Measurements from ENCODE around the gene CHRDL1. TPM values are rescaled to one million over a fixed set of nuclear protein-coding genes. Genes with fewer than 3 reads are reported as not detected.

Gene CHRDL1
- total and polyA plus RNA-seq, 2 donors (not counting 1 experiment from before 2014, with no cell fraction given), result 4.5 to 10.1 TPM

DNA sequence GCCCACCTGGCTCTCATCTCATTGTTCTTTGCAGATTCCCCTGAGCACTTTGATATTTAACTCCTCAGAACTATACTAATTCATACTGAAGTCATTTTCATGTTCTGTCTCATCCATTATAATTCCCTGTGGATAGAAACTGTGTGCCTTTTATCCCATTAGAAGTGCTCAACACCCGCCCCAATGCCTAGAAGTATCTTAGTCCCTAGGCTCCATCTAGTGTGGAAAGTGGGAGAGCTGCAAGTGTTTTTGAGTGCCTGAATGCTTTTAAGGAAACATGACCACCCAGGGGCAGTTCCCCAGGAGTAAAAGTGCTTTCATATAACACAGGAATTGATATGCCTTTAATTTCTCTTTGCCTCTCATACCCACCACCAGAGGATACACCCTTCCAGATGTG is 117.0 kb downstream of the CHRDL1 start:
- Histone ChIP-seq H3K4me2 (ENCODE audit: extremely low read depth, insufficient read depth, low read length) (no peak overlapping the region), H3K4me1 (ENCODE audit: control insufficient read depth, extremely low read depth, insufficient read depth, low read length) (no peaks in the 10 kb centered on the region), H3K4me3 (replicated peaks in 1 of 4; ENCODE audit: control extremely low read depth in 1 of 4, insufficient read depth in 1 of 4, low read depth in 3 of 4, low read length in 4 of 4) (no peak overlapping the region), H3K27me3 (ENCODE audit: control insufficient read depth, insufficient read depth, low read length) (peaks cover 2% of the 10 kb centered on the region), H2AFZ (ENCODE audit: low read length) (no peak overlapping the region), H3K9ac (ENCODE audit: insufficient read depth, low read length) (no peak overlapping the region), H3K79me2 (ENCODE audit: control insufficient read depth, insufficient read depth, low read length) (no peaks in the 10 kb centered on the region), H4K20me1 (ENCODE audit: control insufficient read depth, extremely low read depth, insufficient read depth, low read length) (no peaks in the 10 kb centered on the region), H3K9me3 (ENCODE audit: control insufficient read depth, insufficient read depth, low read depth, low read length) (no peaks in the 10 kb centered on the region), H3K27ac (ENCODE audit: insufficient read depth, low read length) (no peak overlapping the region), H3K36me3 (ENCODE audit: control insufficient read depth, insufficient read depth, low read length) (no peaks in the 10 kb centered on the region)
- TF ChIP-seq, protein P1, sequence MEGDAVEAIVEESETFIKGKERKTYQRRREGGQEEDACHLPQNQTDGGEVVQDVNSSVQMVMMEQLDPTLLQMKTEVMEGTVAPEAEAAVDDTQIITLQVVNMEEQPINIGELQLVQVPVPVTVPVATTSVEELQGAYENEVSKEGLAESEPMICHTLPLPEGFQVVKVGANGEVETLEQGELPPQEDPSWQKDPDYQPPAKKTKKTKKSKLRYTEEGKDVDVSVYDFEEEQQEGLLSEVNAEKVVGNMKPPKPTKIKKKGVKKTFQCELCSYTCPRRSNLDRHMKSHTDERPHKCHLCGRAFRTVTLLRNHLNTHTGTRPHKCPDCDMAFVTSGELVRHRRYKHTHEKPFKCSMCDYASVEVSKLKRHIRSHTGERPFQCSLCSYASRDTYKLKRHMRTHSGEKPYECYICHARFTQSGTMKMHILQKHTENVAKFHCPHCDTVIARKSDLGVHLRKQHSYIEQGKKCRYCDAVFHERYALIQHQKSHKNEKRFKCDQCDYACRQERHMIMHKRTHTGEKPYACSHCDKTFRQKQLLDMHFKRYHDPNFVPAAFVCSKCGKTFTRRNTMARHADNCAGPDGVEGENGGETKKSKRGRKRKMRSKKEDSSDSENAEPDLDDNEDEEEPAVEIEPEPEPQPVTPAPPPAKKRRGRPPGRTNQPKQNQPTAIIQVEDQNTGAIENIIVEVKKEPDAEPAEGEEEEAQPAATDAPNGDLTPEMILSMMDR (conservative IDR thresholded peaks at IDR 0.05 in 1 of 2, IDR thresholded peaks at IDR 0.05 in 1 of 2; ENCODE audit: low read depth in 1 of 2, low read length in 2 of 2), result no peak
- TF ChIP-seq EZH2 (IDR thresholded peaks at IDR 0.05; ENCODE audit: low read length, missing control alignments), result no peak
- no peak for DNase-seq (ENCODE audit: low read depth in 2 of 2)

DNA sequence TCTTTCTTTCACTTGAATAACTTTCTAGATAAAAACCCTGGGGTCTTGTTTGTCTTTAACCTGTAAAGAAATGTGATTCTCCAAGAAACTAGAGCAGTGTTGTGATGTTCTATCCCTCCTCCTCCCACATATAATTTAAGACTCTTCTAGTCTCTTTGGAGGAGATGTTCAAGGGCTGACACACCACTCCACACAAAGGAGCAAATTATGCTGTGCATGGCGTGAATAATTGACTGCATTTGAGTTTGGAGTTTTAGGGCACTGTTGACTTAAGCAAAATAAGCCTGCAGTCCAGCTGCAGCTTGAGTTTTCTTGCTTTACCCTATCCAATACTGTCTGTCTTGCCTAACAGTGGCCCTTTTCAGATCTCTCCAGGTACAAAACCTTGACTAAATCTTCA is 119.7 kb downstream of the CHRDL1 start:
- Histone ChIP-seq H3K4me1 (ENCODE audit: control insufficient read depth, extremely low read depth, insufficient read depth, low read length) (no peaks in the 10 kb centered on the region), H3K4me3 (replicated peaks in 1 of 4; ENCODE audit: control extremely low read depth in 1 of 4, insufficient read depth in 1 of 4, low read depth in 3 of 4, low read length in 4 of 4) (no peak overlapping the region), H3K36me3 (ENCODE audit: control insufficient read depth, insufficient read depth, low read length) (no peaks in the 10 kb centered on the region), H4K20me1 (ENCODE audit: control insufficient read depth, extremely low read depth, insufficient read depth, low read length) (no peaks in the 10 kb centered on the region), H3K9me3 (ENCODE audit: control insufficient read depth, insufficient read depth, low read depth, low read length) (no peaks in the 10 kb centered on the region), H3K79me2 (ENCODE audit: control insufficient read depth, insufficient read depth, low read length) (no peaks in the 10 kb centered on the region), H3K27me3 (ENCODE audit: control insufficient read depth, insufficient read depth, low read length) (peaks cover 2% of the 10 kb centered on the region), H3K27ac (ENCODE audit: insufficient read depth, low read length) (no peak overlapping the region), H3K4me2 (ENCODE audit: extremely low read depth, insufficient read depth, low read length) (no peak overlapping the region), H2AFZ (ENCODE audit: low read length) (no peak overlapping the region), H3K9ac (ENCODE audit: insufficient read depth, low read length) (no peak overlapping the region)
- no peak for TF ChIP-seq EZH2 (IDR thresholded peaks at IDR 0.05; ENCODE audit: low read length, missing control alignments)
- TF ChIP-seq, protein P1 (conservative IDR thresholded peaks at IDR 0.05 in 1 of 2, IDR thresholded peaks at IDR 0.05 in 1 of 2; ENCODE audit: low read depth in 1 of 2, low read length in 2 of 2), result no peak
- DNase-seq (ENCODE audit: low read depth in 2 of 2), result no peak

DNA sequence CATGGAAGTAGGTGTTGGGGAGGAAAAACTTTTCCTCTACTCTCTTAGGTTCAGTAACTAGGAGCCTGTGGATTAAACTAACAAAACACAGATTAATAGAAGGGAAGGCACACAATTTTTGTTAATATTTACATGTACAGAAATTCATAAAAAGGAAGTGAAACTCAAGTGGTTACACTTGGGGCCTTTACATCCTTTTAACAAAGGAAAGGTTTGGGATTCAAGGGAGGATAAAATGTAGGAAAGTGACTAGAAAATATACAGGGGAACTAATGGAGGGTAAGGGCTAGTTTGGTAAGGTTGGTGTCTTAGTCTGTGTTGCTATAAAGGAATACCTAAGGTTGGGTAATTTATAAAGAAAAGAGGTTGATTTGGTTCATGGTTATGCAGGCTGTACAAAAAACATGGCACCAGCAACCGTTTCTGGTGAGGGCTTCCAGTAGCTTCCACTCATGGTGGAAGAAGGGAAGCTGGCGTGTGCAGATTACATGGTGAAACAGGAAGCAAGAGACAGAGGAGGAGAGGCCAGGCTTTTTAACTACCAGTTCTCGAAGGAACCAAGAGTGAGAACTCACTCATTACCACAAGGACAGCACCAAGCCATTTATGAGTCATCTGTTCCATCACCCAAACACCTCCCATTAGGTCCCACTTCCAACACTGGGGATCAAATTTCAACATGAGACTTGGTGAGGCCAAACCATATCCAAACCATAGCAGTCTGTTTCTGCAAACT is 124.4 kb downstream of the CHRDL1 start:
- DNase-seq (ENCODE audit: low read depth in 2 of 2), result peak; percentile 0 to 58
- TF ChIP-seq, protein P1 (conservative IDR thresholded peaks at IDR 0.05 in 1 of 2, IDR thresholded peaks at IDR 0.05 in 1 of 2; ENCODE audit: low read depth in 1 of 2, low read length in 2 of 2), result no peak
- no peak for TF ChIP-seq EZH2 (IDR thresholded peaks at IDR 0.05; ENCODE audit: low read length, missing control alignments)
- H3K36me3 ChIP-seq (ENCODE audit: control insufficient read depth, insufficient read depth, low read length), result no peaks in the 10 kb centered on the region
- no peaks in the 10 kb centered on the region for H3K9me3 ChIP-seq (ENCODE audit: control insufficient read depth, insufficient read depth, low read depth, low read length)
- no peaks in the 10 kb centered on the region for H4K20me1 ChIP-seq (ENCODE audit: control insufficient read depth, extremely low read depth, insufficient read depth, low read length)
- H2AFZ ChIP-seq (ENCODE audit: low read length), result no peak overlapping the region
- no peak overlapping the region for H3K9ac ChIP-seq (ENCODE audit: insufficient read depth, low read length)
- H3K27me3 ChIP-seq (ENCODE audit: control insufficient read depth, insufficient read depth, low read length), result peaks cover 2% of the 10 kb centered on the region
- H3K27ac ChIP-seq (ENCODE audit: insufficient read depth, low read length), result no peak overlapping the region
- H3K4me2 ChIP-seq (ENCODE audit: extremely low read depth, insufficient read depth, low read length), result no peak overlapping the region
- no peaks in the 10 kb centered on the region for H3K79me2 ChIP-seq (ENCODE audit: control insufficient read depth, insufficient read depth, low read length)
- H3K4me1 ChIP-seq (ENCODE audit: control insufficient read depth, extremely low read depth, insufficient read depth, low read length), result no peaks in the 10 kb centered on the region
- no peak overlapping the region for H3K4me3 ChIP-seq (replicated peaks in 1 of 4; ENCODE audit: control extremely low read depth in 1 of 4, insufficient read depth in 1 of 4, low read depth in 3 of 4, low read length in 4 of 4)
